Stimulated activated CD8-positive, alpha-beta memory T cell treated with anti-CD3 and anti-CD28 coated beads, Interleukin-4, amount 100 ng/mL, for 1 hour (primary cell): ENCODE data around the gene TMCO4.
"Not testable (repeated sequence)": the region's sequence is repeated elsewhere in the genome, so short reads cannot be mapped to it uniquely, and the experiment has no call there.

Experiments
- DNase-seq, 2 donors: peaks; one replicate each; pipeline ENCODE4 v3.0.0-alpha.2; 2020; ENCODE audit warnings: low read depth in 2 of 2, low spot score in 1 of 2

TMCO4 gene

DNA sequence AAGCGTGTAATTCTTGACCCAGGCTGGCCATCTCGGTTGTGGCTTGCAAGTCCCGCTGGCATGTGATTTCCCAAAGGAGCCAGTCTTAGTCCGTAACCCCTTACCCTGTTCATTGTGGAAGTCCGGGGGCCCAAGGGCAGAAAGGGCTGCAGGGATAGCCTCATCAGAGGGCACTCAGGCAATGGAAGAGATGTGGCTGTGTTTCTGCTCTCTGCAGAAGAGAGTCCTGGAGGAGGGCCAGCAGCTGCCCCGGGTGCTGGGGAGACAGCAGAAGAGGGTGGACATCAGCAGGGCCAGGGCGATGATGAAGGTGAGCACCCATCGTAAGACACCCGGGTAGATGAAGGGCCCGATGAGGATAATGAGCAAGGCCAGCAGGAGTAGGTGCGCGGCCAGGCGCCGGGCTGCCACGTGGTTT is 14.5 kb upstream of the TMCO4 start:
- DNase-seq, result no peak

DNA sequence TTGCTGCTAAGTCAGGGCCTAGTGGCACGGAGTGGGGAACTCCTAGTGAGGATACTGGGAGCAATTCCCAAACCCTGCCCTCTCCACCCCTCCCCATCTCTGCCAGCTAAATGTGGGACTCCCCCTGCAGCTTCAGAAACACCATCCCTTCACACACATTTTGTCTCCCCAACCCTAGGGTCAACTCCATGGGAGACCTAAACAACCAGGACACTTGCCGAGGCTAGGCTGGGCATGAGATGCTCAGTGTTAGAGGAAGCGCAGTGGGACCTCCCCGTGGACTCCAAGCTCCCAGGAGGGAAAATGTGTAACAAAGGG is 13.9 kb upstream of the TMCO4 start:
- no peak for DNase-seq

DNA sequence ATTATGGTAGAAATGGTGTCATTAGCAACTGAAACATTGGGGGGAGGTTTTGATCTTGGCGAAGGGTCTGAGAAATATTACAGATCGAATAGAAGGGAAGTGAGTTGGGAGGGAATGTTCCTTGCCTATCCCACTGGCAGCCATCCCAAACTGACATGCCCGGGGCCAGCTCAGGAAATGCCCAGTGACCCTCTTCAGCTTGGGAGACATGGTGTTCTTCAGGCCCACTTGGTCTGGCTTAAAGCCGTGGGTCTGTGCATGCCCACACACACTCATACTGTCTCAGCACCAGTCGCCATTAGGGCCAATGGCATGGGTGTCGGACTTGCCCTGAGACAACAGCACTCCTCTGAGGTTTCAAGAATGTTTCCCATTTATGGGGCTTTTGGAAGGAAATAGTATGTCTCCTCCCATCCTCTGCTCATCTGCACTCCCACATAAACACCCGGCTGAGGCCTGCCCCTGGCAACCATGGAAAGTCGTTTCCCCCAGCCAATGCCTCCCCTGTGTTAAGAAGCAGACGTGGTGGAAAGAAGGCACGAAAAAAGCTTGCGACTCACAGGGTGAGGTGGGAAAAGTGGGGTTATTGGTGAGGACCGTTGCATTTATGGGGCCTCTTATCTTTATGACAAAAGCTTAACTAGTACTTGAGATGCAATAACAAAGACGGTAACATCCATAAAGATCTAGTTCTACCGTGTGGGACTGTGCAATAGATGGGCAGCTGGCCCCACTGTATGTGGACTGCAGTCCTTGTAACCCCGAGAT is 13.3 kb upstream of the TMCO4 start:
- no peak for DNase-seq

DNA sequence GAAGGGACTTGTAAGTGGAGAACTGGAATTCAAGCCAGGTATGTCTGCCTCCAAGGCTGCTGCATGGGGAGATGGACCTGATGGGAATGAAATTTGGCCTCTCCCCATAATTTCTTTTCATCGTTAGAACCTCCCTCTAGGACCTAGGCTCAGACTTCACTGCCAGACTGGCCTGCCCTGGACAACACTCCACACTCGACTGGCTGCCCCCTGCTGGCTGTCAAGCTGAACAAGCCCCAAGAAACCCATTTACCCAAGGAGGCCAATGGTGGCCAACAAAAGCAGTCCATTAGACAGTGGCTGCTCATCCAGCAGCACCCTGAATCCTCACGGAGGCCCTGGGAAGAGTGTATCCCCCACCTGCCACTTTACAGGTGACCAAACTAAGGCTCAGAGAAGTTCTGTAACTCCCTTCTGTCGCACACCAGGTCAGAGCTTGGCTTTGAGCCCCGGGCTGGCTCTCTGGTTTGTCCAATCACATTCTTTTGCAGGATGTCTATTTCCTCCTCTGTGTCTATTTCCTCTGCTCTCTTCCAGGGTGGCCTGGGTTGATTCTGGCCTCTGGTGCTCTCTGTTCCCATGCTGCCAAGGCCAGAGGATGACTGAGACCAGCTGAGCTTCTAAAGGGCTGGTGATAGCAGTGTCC is 11.6 kb upstream of the TMCO4 start:
- DNase-seq, result no peak

DNA sequence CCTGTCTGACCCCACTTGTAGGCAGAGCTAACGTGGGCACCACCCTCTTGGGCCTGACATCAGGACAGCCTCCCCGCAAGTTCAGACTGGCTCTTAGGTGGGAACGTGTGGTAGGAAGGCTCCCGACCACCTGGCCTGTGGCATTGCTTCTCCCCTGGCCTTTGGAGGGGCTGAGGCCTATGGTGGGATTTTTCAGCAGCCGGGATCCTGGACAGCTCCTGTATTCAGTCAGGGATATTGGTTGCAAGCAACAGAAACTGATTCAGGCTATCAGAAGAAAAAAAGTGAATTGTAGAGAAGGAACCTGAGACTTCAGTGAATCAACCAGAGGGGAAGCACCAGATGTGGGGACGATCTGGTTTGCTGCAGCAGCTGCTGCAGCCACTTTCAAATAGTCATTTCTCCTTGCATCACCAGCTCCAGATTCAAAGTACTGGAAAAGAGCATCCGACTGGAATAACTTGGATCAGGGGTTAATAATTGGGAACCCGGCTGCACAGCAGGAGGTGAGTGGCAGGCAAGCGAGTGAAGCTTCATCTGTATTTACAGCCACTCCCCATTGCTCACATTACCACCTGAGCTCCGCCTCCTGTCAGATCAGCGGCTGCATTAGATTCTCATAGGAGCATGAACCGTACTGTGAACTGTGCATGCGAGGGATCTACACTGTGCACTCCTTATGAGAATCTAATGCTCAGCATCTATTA is 9.5 kb upstream of the TMCO4 start:
- DNase-seq, result no peak

DNA sequence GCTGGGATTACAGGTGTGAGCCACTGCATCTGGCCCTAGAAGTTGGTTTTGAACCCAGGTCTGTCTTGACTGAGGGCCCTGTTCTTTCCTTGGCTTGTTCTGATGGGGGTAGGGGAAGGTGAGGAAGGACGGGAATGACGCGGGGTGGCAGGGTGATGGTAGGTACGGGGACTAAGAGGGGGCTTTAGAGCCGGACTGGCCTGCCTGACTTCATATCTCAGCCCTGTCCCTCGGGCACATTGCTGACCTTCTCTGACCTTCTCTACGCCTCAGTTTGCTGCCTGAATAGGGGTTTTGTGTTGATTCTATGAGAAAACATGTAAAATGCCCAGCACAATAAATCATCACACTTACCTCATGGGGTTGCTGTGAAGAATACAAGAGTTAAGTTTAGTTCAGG is 8.6 kb upstream of the TMCO4 start:
- no peak for DNase-seq

DNA sequence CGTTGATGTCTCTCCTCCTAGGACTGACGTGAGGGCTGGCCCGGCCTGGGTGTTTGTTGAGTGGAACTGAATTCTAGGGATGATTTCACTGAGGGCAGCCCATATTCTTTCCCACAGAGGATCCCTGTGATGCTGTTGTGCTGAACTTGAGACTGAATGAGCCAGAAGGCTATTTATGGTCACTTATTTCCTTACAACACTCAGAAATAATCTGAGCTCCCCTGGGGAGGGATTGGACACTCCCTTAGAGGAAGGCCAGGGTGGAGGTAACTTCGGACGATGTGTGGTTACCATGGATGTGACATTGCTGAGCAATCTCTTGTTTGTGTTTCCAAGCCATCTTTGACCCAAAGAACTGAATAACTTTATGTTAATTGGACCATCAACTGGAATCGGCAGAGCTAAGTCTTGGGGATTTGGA is 5.1 kb upstream of the TMCO4 start:
- DNase-seq, result no peak

DNA sequence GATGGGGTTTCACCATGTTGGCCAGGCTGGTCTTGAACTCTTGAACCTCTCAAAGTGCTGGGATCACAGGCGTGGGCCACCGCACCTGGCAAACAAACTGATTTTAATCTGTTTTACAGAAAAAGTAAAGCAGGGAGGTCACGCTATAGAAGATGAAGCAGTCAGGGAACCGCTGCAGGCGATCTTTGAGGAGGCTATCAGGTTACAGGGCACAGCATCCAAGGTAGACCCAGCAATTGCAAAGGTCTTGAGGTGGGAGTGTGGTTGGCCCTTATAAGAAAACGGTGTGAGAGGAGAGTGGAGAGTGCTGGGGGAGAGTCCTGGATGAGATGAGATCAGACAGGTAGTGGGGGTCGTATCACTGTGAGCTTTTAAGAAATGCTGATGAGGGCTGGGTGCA is 2.6 kb upstream of the TMCO4 start:
- no peak for DNase-seq

DNA sequence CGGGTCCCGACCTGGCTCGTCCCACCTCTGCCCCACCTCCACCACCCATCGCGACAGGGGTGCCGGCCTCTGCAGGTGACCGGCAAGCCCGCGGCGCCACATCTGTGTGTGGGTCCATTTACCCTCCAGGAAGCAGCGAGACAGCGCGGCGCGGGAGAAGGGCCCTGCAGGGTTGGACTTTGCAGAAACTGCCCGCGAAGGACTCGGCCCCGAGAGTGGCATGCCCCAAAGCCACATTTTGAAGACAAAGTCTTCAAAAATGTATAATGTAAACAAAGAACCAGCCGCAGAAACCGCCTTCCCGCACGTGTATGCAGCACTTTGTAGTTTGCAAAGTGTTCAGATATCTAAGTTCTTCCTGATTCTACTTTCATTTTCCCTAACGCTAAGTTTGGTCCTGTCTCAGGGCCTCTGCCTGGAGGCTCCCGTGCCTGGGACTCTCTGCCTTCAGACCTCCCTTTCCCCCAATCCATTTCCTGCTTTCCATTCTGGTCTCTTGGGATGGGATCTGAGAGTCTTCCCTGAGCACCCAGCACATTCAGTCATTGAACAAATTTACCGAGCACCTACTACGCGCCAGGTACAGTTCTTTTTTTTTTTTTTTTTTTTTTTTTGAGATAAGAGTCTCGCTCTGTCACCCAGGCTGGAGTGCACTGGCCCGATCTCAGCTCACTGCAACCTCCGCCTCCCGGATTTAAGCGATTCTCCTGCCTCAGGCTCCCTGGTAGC is 524 bp upstream of the TMCO4 start:
- DNase-seq, result peak; percentile 8 to 12

DNA sequence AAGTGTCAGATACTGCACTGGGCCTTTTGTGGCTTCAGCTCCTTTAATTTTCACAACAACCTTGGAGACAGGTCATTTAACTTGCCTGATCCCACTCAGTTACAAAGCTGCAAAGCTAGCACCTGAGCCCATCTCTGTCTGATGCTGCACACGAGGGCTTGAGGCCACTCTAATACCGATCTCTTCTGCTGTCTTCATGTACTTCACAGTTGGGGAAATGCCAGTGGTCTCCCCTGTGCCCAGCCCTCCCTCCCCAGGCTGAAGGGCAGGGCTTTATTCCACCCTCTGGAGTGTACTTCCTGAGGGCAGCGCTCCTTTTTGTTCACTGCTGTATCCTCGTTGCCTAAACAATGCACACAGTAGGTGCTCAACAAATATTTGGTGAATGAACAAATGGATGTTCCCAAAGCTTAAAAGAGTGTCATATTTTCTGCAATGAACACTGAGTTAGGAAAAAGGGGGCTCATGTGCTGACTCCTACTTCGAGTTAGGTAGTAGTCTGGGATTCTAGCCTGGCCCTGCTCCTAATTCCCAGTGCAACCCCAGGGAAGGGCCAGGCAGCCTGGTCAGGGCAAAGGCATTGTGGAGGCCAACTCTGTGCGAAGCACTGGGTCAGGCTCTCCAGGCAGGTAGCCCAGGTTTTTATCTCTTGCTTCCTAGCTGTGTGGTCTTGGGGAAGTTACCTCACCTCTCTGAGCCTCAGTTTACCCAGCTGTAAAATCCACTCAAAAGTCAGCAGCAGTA is 1.1 kb downstream of the TMCO4 start:
- DNase-seq, result no peak

DNA sequence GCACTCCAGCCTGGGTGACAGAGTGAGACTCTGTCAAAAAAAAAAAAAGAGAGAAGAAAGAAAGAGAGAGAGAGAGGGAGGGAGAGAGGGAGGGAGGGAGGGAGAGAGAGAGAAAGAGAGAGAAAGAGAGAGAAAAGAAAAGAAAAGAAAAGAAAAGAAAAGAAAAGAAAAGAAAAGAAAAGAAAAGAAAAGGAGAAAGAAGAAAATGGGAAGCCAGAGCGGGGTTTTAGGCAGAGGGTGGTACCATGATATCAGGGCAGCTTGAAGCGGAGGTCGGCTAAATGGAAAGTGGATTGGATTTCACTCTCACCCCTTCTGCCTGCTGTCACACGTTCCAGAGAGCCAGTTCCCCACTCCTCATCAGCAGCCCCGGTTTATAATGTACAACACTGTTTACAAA is 1.9 kb downstream of the TMCO4 start:
- DNase-seq, result no peak

DNA sequence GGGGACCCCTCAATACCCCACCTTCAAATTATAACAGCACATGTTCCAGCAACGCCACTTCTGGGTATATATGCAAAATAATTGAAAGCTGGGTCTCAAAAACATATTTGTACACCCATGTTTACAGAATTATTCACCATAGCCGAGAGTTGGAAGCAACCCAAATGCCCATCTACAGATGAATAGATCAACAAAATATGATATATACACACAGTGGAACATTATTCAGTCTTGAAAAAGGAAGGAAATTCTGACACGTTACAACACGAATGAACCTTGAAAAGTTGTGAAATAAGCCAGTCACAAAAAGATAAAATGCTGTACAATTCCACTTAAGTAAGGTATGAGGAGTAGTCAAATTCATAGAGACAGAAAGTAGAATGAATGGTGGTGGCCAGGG is 5.1 kb downstream of the TMCO4 start:
- DNase-seq, result no peak

DNA sequence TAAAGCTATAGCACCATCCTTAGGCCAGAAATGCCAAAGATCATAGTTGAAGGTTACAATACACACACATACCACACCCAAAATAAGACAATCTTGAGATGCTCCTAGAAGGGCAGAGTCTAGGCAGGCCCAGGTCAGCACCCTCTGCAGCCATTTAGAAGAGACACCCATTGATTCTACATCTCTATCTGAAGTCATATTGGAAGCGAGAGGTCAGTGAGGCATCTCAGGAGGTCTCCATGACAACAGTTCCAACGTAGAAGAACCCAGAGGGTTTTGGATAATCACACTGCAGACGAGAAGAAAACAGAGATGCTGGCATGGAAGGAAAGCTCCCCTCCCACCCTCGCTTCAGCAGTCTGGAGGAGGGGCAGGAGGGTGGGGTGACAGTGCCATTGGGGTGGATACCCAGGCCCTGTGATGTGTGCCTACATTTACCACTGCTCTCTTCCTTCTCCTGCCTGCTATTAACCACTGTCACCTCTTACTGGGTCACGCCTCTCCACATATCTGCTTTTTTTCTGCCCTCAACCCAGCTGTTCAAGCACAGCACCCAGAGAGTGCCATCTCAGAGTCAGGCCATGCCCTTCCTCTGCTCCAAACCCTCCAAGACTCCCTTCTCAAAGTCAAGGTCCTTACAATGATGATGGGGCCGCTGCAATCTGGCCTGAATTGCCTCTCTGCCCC is 6.2 kb downstream of the TMCO4 start:
- no peak for DNase-seq

DNA sequence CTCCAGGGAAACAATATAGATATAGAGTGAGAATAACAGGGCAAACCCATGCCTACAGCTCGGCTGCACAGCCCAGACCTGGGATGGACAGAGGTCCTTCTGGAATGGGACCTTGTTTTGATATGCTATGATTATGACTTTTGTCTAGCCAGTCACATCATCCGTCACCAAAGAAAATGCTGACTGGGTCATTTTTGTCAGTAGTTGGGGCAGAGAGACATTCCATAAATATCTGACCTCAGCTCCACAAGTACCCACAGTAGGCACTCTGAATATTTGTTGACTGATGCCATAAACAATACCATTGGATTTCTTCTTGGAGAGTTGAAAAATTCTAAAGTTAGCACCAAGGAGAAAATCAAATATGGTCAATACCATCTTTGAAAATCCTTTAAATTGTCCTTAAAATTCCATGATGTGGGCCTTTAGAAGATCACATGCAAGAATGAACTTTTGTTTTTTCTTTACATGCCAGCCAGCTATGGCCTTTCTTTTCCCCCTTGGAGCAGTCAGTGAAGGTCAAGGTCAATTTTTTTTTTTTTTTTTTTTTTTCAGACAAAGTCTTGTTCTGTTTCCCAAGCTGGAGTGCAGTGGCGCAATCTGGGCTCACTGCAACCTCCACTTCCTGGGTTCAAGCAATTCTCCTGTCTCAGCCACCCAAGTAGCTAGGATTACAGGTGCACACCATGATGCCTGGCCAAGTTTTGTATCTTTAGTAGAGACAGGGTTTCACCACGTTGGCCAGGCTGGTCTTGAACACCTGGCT is 7.3 kb downstream of the TMCO4 start:
- DNase-seq, result no peak

DNA sequence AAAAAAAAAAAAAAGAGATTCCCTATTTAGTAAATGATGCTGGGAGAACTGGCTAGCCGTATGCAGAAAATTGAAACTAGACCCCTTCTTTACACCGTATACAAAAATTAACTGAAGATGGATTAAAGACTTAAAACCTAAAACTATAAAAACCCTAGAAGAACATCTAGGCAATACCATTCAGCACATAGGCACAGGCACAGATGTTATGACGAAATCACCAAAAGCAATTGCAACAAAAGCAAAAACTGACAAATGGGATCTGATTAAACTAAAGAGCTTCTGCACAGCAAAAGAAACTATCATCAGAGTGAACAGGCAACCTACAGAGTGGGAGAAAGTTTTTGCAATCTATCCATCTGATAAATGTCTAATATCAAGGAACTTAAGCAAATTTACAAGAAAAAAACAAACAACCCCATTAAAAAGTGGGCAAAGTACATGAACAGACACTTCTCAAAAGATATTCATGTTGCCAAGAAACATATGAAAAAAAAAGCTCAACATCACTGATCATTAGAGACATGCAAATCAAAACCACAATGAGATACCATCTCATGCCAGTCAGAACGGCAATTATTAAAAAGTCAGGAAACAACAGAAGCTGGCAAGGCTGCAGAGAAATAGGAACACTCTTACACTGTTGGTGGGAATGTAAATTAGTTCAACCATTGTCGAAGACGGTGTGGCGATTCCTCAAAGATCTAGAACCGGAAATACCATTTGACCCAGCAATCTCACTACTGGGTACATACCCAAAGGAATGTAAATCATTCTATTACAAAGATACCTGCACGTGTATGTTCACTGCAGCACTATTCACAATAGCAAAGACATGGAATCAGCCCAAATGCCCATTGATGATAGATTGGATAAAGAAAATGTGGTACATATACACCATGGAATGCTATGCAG is 9.4 kb downstream of the TMCO4 start:
- not testable (repeated sequence) for DNase-seq

DNA sequence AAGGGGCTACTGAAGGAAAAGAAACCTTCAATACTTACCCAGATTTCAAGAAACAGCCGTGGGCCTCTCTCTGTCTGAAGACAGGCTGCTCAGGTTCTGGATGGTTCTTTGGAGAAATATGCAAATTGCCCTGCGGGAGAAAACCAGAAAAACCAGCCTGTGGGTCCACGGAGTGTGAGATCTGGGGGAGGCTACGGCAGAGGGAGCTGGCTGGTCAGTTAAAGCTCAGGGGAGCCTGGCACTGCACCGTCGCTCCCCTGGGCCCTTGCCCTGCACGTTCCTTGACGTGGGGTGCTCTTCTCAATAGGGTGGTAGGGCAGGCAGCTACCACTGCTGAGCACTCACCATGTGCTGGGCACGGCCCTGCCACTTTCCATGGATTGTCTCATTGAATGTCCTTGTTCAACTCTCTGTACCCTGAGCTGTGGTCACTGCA is 12.7 kb downstream of the TMCO4 start:
- no peak for DNase-seq

DNA sequence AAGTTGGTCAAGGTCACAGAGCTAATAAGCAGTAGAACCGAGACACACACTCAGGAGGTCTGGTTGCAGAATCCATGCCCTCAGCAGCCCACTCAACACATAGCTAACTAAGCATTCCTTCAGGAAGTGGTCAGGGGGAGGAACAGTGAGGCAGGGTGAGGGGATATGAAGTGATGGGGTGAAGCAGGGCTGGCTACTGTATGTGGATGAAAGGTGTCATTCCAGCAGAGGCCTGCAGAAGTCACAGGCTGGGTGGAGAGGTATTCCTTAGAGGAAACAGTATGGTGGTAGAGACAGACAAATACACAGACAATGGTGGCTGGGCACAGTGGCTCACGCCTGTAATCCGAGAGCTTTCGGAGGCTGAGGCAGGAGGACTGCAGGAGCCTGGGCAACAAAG is 14.1 kb downstream of the TMCO4 start:
- no peak for DNase-seq

DNA sequence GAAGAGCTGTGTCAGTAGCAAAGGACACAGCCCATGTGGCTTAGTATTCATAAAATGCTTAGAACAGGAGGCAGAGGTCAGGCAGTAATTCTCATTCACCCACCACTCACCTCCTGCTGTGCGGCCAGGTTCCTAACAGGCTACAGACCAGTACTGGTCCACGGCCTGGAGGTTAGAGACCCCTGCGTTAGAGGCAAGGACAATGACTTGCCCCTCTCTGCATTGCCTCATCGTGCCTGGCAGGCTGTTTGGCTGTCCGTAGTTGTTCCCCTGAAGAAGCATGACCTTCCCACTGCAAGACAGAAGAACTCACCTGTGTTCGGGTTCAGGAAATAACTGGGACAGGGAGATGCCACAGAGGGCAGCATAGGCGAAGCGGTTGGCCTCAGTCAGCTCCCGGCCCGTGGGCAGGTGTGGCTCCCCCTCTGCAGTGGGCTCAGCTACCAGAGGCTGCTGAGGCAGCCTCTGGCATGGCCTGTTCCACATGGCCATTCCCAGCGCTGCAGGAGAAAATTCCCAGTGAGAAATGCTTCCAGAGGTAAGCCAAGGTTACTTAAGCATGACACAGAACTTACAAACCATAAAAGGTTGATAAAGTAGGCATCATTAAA is 19.3 kb downstream of the TMCO4 start:
- no peak for DNase-seq
